Esophagus (tissue), 2 donors: ENCODE measurements around the gene VSNL1. TPM values are rescaled to one million over a fixed set of nuclear protein-coding genes. Genes with fewer than 3 reads are reported as not detected.

Experiments used
- H3K27ac ChIP-seq, 2 donors: one replicate each; pipeline ENCODE4 v1.5.1; 2013; ENCODE audit warnings: low read depth in 2 of 2, mild to moderate bottlenecking in 2 of 2, inconsistent platforms in 1 of 2, low read length in 1 of 2, moderate library complexity in 1 of 2
- H3K27me3 ChIP-seq, 2 donors: one replicate each; pipeline ENCODE4 v1.6.1; 2013; ENCODE audit warnings: low read length in 2 of 2, control low read depth in 1 of 2, mild to moderate bottlenecking in 1 of 2; ENCODE audit not compliant: insufficient read depth in 2 of 2, control insufficient read depth in 1 of 2
- H3K36me3 ChIP-seq, 2 donors: one replicate each; pipeline ENCODE4 v1.6.1; 2013; ENCODE audit warnings: low read length in 1 of 2; ENCODE audit not compliant: control insufficient read depth in 2 of 2, insufficient read depth in 2 of 2
- H3K4me1 ChIP-seq, 2 donors: one replicate each; pipeline ENCODE4 v1.6.1; 2013; ENCODE audit warnings: low read length in 1 of 2; ENCODE audit not compliant: control insufficient read depth in 2 of 2, insufficient read depth in 2 of 2
- H3K4me3 ChIP-seq, 2 donors: one replicate each; pipeline ENCODE4 v1.5.1; 2013; ENCODE audit warnings: low read length in 2 of 2, mild to moderate bottlenecking in 2 of 2, low read depth in 1 of 2, moderate library complexity in 1 of 2
- H3K9me3 ChIP-seq, 2 donors: one replicate each; pipeline ENCODE4 v1.6.1; 2013; ENCODE audit warnings: mild to moderate bottlenecking in 2 of 2, low read depth in 1 of 2, low read length in 1 of 2, moderate library complexity in 1 of 2; ENCODE audit not compliant: control insufficient read depth in 2 of 2, insufficient read depth in 1 of 2
- WGBS, 2 donors: extraction: QIAGEN DNeasy Blood & Tissue Kit; methylation state at CpG; one replicate each; pipeline ENCODE4 v1.1.7; 2013; 5-methylcytosine and 5-hydroxymethylcytosine counted together
- polyA plus RNA-seq, 2 donors: library from polyadenylated mRNA; stranded (reverse); fragments of 200-250 nt; gene quantifications; one replicate each; pipeline ENCODE4 v1.2.3, GENCODE V29; 2013
- donor health status: healthy with polysubstance abuse.
- donor health status: Bipolar disorder and iron deficiency.

VSNL1 gene
- polyA plus RNA-seq, 2 donors = 35.7 to 47.2 TPM

DNA sequence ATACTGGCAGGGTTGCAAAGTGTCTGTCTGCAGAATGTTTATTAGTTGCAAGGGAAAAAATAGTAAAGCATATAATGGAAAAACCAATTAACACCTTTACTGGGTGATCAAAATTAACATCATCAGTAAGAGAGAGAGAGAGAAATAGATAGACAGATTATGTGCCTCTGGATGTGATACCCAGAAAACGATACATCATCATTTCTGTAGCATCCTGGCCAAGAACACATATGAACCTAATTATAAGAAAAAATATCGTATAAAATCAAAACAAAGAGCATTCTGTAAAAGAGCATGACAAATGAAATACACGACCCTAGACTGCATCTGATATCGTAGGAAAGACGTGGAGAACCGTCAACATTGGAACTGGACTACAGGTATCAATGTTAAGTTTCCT is 148.5 kb downstream of the VSNL1 start:
- Histone ChIP-seq H3K36me3 (no peaks in the 10 kb centered on the region), H3K27ac (no peak overlapping the region), H3K27me3 (no peaks in the 10 kb centered on the region), H3K9me3 (no peaks in the 10 kb centered on the region), H3K4me3 (no peak overlapping the region), H3K4me1 (no peaks in the 10 kb centered on the region)
- WGBS, 2 donors = 89 to 91% methylated on average over 6 of the region's 6 CpGs

DNA sequence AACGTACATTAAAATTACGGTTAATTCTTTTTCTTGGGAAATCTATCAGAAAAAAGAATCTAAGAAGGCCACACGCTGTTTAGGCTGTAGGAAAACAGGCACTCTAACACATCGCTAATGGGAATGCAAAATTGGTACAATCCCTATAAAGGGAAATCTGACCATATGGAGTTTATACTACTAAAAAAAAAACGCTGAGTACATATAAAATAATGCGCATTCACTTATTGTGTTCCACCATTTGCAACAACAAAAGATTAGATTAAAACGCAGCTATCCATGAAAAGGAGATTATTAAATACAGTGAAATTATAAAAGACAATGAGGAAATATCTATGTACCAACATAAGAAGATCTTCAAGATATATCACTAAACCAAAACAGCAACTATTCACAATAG is 150.3 kb downstream of the VSNL1 start:
- Histone ChIP-seq H3K36me3 (peaks cover 0 to 1% of the 10 kb centered on the region in 2 donors), H3K4me3 (no peak overlapping the region)
- WGBS, 2 donors = 97 to 98% methylated on average over 7 of the region's 7 CpGs

More for the DNA sequence above, 150.3 kb downstream of the VSNL1 start:
- Histone ChIP-seq H3K4me1 (no peaks in the 10 kb centered on the region), H3K27ac (no peak overlapping the region), H3K27me3 (no peaks in the 10 kb centered on the region), H3K9me3 (no peaks in the 10 kb centered on the region)

Other genes starting within 250 kb of the VSNL1 start
- gene RAD51AP2, start 22.3 kb upstream of the VSNL1 start, polyA plus RNA-seq = under 1 TPM; 0.05 to 0.28 TPM
- 10 to 100 TPM in 1 of 2 donors, 1 to 10 TPM in 1; 9.2 to 12.3 TPM for gene SMC6, start 213.1 kb downstream of the VSNL1 start, polyA plus RNA-seq
- gene GEN1, start 213.4 kb downstream of the VSNL1 start, polyA plus RNA-seq = 10 to 100 TPM in 1 of 2 donors, 1 to 10 TPM in 1; 3.3 to 11.1 TPM